Measurements from ENCODE around the gene SF3B4.
"Not testable (repeated sequence)": the region's sequence is repeated elsewhere in the genome, so short reads cannot be mapped to it uniquely, and the experiment has no call there.

Gene SF3B4

GRCh38 chr1:149927563-149928400 lies at the start of gene SF3B4:
Gene SF3B4, minus strand, starts transcription at chr1:149927803. Its CDS starts 44 bp downstream, at chr1:149927759.
- peak; percentile 88 to 91 for DNase-seq (ENCODE audit: low read depth in 2 of 2)

GRCh38 chr1:149977345-149977744 lies 49.7 kb upstream of the SF3B4 start:
- DNase-seq (ENCODE audit: low read depth in 2 of 2): no peak

GRCh38 chr1:149972547-149972946 lies 44.9 kb upstream of the SF3B4 start:
- DNase-seq (ENCODE audit: low read depth in 2 of 2): no peak

GRCh38 chr1:149967646-149968045 lies 40.0 kb upstream of the SF3B4 start:
- no peak for DNase-seq (ENCODE audit: low read depth in 2 of 2)

- no peak for DNase-seq (ENCODE audit: low read depth in 2 of 2)
These were observed 39.4 kb upstream of the SF3B4 start for GRCh38 chr1:149967041-149967440.

- no peak for DNase-seq (ENCODE audit: low read depth in 2 of 2)
These were observed 38.8 kb upstream of the SF3B4 start for GRCh38 chr1:149966405-149966804.

- DNase-seq (ENCODE audit: low read depth in 2 of 2): no peak
These were observed 37.8 kb upstream of the SF3B4 start for GRCh38 chr1:149965440-149965839.

GRCh38 chr1:149963358-149963757 lies 35.8 kb upstream of the SF3B4 start:
- DNase-seq (ENCODE audit: low read depth in 2 of 2): no peak

- DNase-seq (ENCODE audit: low read depth in 2 of 2): no peak
These were observed 35.1 kb upstream of the SF3B4 start for GRCh38 chr1:149962736-149963135.

GRCh38 chr1:149962039-149962647 lies 34.5 kb upstream of the SF3B4 start:
- peak in 1 of 2 donors; percentile 27 for DNase-seq (ENCODE audit: low read depth in 2 of 2)

GRCh38 chr1:149957548-149957947 lies 29.9 kb upstream of the SF3B4 start:
- not testable (repeated sequence) for DNase-seq (ENCODE audit: low read depth in 2 of 2)

- DNase-seq (ENCODE audit: low read depth in 2 of 2): no peak
These were observed 22.3 kb upstream of the SF3B4 start for GRCh38 chr1:149949911-149950310.

GRCh38 chr1:149945206-149945605 lies 17.6 kb upstream of the SF3B4 start:
- DNase-seq (ENCODE audit: low read depth in 2 of 2): no peak

GRCh38 chr1:149942885-149943284 lies 15.3 kb upstream of the SF3B4 start:
- no peak for DNase-seq (ENCODE audit: low read depth in 2 of 2)

GRCh38 chr1:149942207-149942606 lies 14.6 kb upstream of the SF3B4 start:
- DNase-seq (ENCODE audit: low read depth in 2 of 2): no peak

- no peak for DNase-seq (ENCODE audit: low read depth in 2 of 2)
These were observed 12.8 kb upstream of the SF3B4 start for GRCh38 chr1:149940427-149940826.

GRCh38 chr1:149938668-149939003 lies 11.0 kb upstream of the SF3B4 start:
- DNase-seq (ENCODE audit: low read depth in 2 of 2): not testable (repeated sequence)

- DNase-seq (ENCODE audit: low read depth in 2 of 2): no peak
These were observed 10.2 kb upstream of the SF3B4 start for GRCh38 chr1:149937759-149938158.

- DNase-seq (ENCODE audit: low read depth in 2 of 2): no peak
These were observed 9.5 kb upstream of the SF3B4 start for GRCh38 chr1:149936992-149937705.

GRCh38 chr1:149936170-149936991 lies 8.8 kb upstream of the SF3B4 start, which contains the start of gene MTMR11:
Gene MTMR11, minus strand, starts transcription at chr1:149936879. Its CDS starts 232 bp downstream, at chr1:149936647.
- no peak for DNase-seq (ENCODE audit: low read depth in 2 of 2)

- DNase-seq (ENCODE audit: low read depth in 2 of 2): no peak
These were observed 6.8 kb upstream of the SF3B4 start for GRCh38 chr1:149934356-149934755.

GRCh38 chr1:149933208-149933607 lies 5.6 kb upstream of the SF3B4 start:
- no peak for DNase-seq (ENCODE audit: low read depth in 2 of 2)
